D721Med (cell line): ENCODE results near the gene ATG9B.
"Not testable (repeated sequence)": the region's sequence is repeated elsewhere in the genome, so short reads cannot be mapped to it uniquely, and the experiment has no call there.

ENCODE experiments used
- DNase-seq: peaks from one replicate; pipeline ENCODE4 v3.0.0; 2011; ENCODE audit warnings: low spot score; ENCODE audit not compliant: insufficient read length
- FAIRE-seq: peaks from 2 replicates; lab custom pipeline; 2011; peaks lifted over from hg19 to GRCh38; lab: Jason Lieb, UNC
- CTCF ChIP-seq: IDR thresholded peaks from 2 replicates; pipeline ENCODE4 v1.5.1; 2012; ENCODE audit warnings: mild to moderate bottlenecking, control low read depth; ENCODE audit not compliant: insufficient read depth; ENCODE audit errors: missing control alignments

The ATG9B gene

GRCh38 chr7:151048911-151049463, 24.7 kb upstream of the ATG9B start:
- FAIRE-seq (no peak), DNase-seq (no peak)
- no peak for TF ChIP-seq CTCF

GRCh38 chr7:151047976-151048815, 23.9 kb upstream of the ATG9B start, which contains the start of gene ASIC3:
ASIC3 (plus strand) TSS chr7:151048531; CDS start chr7:151048886, 355 bp downstream.
- FAIRE-seq (no peak), DNase-seq (no peak)
- TF ChIP-seq CTCF: no peak

- TF ChIP-seq CTCF: no peak
- DNase-seq (no peak), FAIRE-seq (no peak)
Measured at GRCh38 chr7:151046603-151047573, 22.6 kb upstream of the ATG9B start.

GRCh38 chr7:151045967-151046366, 21.7 kb upstream of the ATG9B start:
- FAIRE-seq (no peak), DNase-seq (no peak)
- TF ChIP-seq CTCF: no peak

- TF ChIP-seq CTCF: no peak
- peak; percentile 86 for DNase-seq
- no peak for FAIRE-seq
Measured at GRCh38 chr7:151045262-151045661, 21.0 kb upstream of the ATG9B start.

GRCh38 chr7:151043959-151044358, 19.7 kb upstream of the ATG9B start:
- DNase-seq: no peak
- no peak for TF ChIP-seq CTCF
- FAIRE-seq: no peak

- FAIRE-seq, DNase-seq: not testable (repeated sequence)
Measured at GRCh38 chr7:151043449-151043848, 19.2 kb upstream of the ATG9B start.
